ENCODE data around the gene HAPSTR1.

The HAPSTR1 gene

GRCh38 chr16:9099131-9099625 lies 7.7 kb downstream of the HAPSTR1 start:
- Histone ChIP-seq H3K27ac (ENCODE audit: low read length) (no peak overlapping the region), H3K4me2 (ENCODE audit: insufficient read depth, low read length) (peak overlapping the region; percentile 20; the same call in 1 of the 2 replicates), H4K20me1 (ENCODE audit: insufficient read depth, low read length) (peaks cover 94% of the 10 kb centered on the region), H3K4me3 (ENCODE audit: low read depth in 1 of 2, low read length in 2 of 2) (no peak overlapping the region; a peak in 1 of 4 replicates), H3K4me1 (ENCODE audit: insufficient read depth, low read length) (peaks cover 67% of the 10 kb centered on the region), H3K36me3 (ENCODE audit: insufficient read depth, low read length) (peaks cover 100% of the 10 kb centered on the region), H2AFZ (ENCODE audit: low read depth, low read length) (no peak overlapping the region), H3K27me3 (ENCODE audit: insufficient read depth, low read length, poor library complexity) (no peaks in the 10 kb centered on the region), H3K79me2 (ENCODE audit: insufficient read depth, low read length) (peaks cover 100% of the 10 kb centered on the region), H3K9me3 (ENCODE audit: insufficient read depth, low read length, severe bottlenecking) (no peaks in the 10 kb centered on the region), H3K9ac (ENCODE audit: low read depth, low read length) (no peak overlapping the region)
- DNase-seq (no peak), ATAC-seq (ENCODE audit: insufficient read depth, low read depth) (no peak)
- TF ChIP-seq EZH2 (IDR thresholded peaks at IDR 0.05; ENCODE audit: borderline replicate concordance, low read depth, low read length, severe bottlenecking) = no peak
- TF ChIP-seq, protein P1, sequence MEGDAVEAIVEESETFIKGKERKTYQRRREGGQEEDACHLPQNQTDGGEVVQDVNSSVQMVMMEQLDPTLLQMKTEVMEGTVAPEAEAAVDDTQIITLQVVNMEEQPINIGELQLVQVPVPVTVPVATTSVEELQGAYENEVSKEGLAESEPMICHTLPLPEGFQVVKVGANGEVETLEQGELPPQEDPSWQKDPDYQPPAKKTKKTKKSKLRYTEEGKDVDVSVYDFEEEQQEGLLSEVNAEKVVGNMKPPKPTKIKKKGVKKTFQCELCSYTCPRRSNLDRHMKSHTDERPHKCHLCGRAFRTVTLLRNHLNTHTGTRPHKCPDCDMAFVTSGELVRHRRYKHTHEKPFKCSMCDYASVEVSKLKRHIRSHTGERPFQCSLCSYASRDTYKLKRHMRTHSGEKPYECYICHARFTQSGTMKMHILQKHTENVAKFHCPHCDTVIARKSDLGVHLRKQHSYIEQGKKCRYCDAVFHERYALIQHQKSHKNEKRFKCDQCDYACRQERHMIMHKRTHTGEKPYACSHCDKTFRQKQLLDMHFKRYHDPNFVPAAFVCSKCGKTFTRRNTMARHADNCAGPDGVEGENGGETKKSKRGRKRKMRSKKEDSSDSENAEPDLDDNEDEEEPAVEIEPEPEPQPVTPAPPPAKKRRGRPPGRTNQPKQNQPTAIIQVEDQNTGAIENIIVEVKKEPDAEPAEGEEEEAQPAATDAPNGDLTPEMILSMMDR (IDR thresholded peaks at IDR 0.05; ENCODE audit: borderline replicate concordance, extremely low read depth, low read length, poor library complexity, severe bottlenecking) = no peak

- DNase-seq = no peak
- no peak for ATAC-seq (ENCODE audit: insufficient read depth, low read depth)
- H3K36me3 ChIP-seq (ENCODE audit: insufficient read depth, low read length) = peaks cover 100% of the 10 kb centered on the region
Observed at GRCh38 chr16:9102379-9102778, 10.9 kb downstream of the HAPSTR1 start.

GRCh38 chr16:9102943-9103342 lies 11.5 kb downstream of the HAPSTR1 start:
- Histone ChIP-seq H3K27ac (ENCODE audit: low read length) (no peak overlapping the region), H3K4me3 (ENCODE audit: low read depth in 1 of 2, low read length in 2 of 2) (no peak overlapping the region), H3K9ac (ENCODE audit: low read depth, low read length) (no peak overlapping the region), H3K79me2 (ENCODE audit: insufficient read depth, low read length) (peaks cover 100% of the 10 kb centered on the region), H3K36me3 (ENCODE audit: insufficient read depth, low read length) (peaks cover 100% of the 10 kb centered on the region), H3K4me1 (ENCODE audit: insufficient read depth, low read length) (peaks cover 41% of the 10 kb centered on the region), H4K20me1 (ENCODE audit: insufficient read depth, low read length) (peaks cover 100% of the 10 kb centered on the region), H3K9me3 (ENCODE audit: insufficient read depth, low read length, severe bottlenecking) (no peaks in the 10 kb centered on the region), H3K4me2 (ENCODE audit: insufficient read depth, low read length) (0 out of 2 replicates have a peak overlapping the region, but pooled peaks have one; percentile 24), H2AFZ (ENCODE audit: low read depth, low read length) (no peak overlapping the region), H3K27me3 (ENCODE audit: insufficient read depth, low read length, poor library complexity) (no peaks in the 10 kb centered on the region)
- no peak for DNase-seq
- ATAC-seq (ENCODE audit: insufficient read depth, low read depth) = no peak
- TF ChIP-seq, protein P1 (IDR thresholded peaks at IDR 0.05; ENCODE audit: borderline replicate concordance, extremely low read depth, low read length, poor library complexity, severe bottlenecking) = no peak
- no peak for TF ChIP-seq EZH2 (IDR thresholded peaks at IDR 0.05; ENCODE audit: borderline replicate concordance, low read depth, low read length, severe bottlenecking)

More at GRCh38 chr16:9102379-9102778, 10.9 kb downstream of the HAPSTR1 start:
- Histone ChIP-seq H3K27me3 (ENCODE audit: insufficient read depth, low read length, poor library complexity) (no peaks in the 10 kb centered on the region), H3K27ac (ENCODE audit: low read length) (no peak overlapping the region), H3K9ac (ENCODE audit: low read depth, low read length) (no peak overlapping the region), H3K9me3 (ENCODE audit: insufficient read depth, low read length, severe bottlenecking) (no peaks in the 10 kb centered on the region), H3K79me2 (ENCODE audit: insufficient read depth, low read length) (peaks cover 100% of the 10 kb centered on the region), H3K4me3 (ENCODE audit: low read depth in 1 of 2, low read length in 2 of 2) (no peak overlapping the region), H2AFZ (ENCODE audit: low read depth, low read length) (no peak overlapping the region), H3K4me2 (ENCODE audit: insufficient read depth, low read length) (no peak overlapping the region), H3K4me1 (ENCODE audit: insufficient read depth, low read length) (peaks cover 41% of the 10 kb centered on the region), H4K20me1 (ENCODE audit: insufficient read depth, low read length) (peaks cover 100% of the 10 kb centered on the region)
- TF ChIP-seq, protein P1 (IDR thresholded peaks at IDR 0.05; ENCODE audit: borderline replicate concordance, extremely low read depth, low read length, poor library complexity, severe bottlenecking) = no peak
- no peak for TF ChIP-seq EZH2 (IDR thresholded peaks at IDR 0.05; ENCODE audit: borderline replicate concordance, low read depth, low read length, severe bottlenecking)
